HG02970 (cell line): ENCODE measurements around the gene ALDH3B2.
"Not testable (repeated sequence)": the region's sequence is repeated elsewhere in the genome, so short reads cannot be mapped to it uniquely, and the experiment has no call there.

Source experiments
- ATAC-seq: cut with Tn5 transposase; IDR thresholded peaks from one replicate; pipeline ENCODE4 v1.9.1; 2021; ENCODE audit warnings: mild to moderate bottlenecking, moderate library complexity, moderate number of reproducible peaks; ENCODE audit not compliant: unreplicated experiment, low FRiP score

Gene ALDH3B2

GRCh38 chr11:67645521-67646461 is 28.6 kb downstream of the ALDH3B2 start:
- ATAC-seq, result no peak

GRCh38 chr11:67644472-67645418 is 29.7 kb downstream of the ALDH3B2 start:
- no peak for ATAC-seq

GRCh38 chr11:67644042-67644441 is 30.4 kb downstream of the ALDH3B2 start:
- ATAC-seq, result no peak

GRCh38 chr11:67642173-67643120 is 32.0 kb downstream of the ALDH3B2 start:
- ATAC-seq, result no peak

GRCh38 chr11:67641338-67642172 is 32.9 kb downstream of the ALDH3B2 start:
- no peak for ATAC-seq

- ATAC-seq, result no peak
Measured at GRCh38 chr11:67640758-67641337, 33.6 kb downstream of the ALDH3B2 start.

- no peak for ATAC-seq
Measured at GRCh38 chr11:67640021-67640757, 34.2 kb downstream of the ALDH3B2 start.

GRCh38 chr11:67639438-67639859 is 35.0 kb downstream of the ALDH3B2 start, which contains the start of gene TBX10:
Gene TBX10, minus strand, starts transcription at chr11:67639763. Its CDS starts 291 bp downstream, at chr11:67639472.
- no peak for ATAC-seq

GRCh38 chr11:67638535-67639437 is 35.6 kb downstream of the ALDH3B2 start:
- no peak for ATAC-seq

- ATAC-seq, result not testable (repeated sequence)
Measured at GRCh38 chr11:67637441-67637840, 37.0 kb downstream of the ALDH3B2 start.

- no peak for ATAC-seq
Measured at GRCh38 chr11:67636962-67637361, 37.5 kb downstream of the ALDH3B2 start.

- no peak for ATAC-seq
Measured at GRCh38 chr11:67635231-67635521, 39.2 kb downstream of the ALDH3B2 start.

- no peak for ATAC-seq
Measured at GRCh38 chr11:67634366-67635230, 39.8 kb downstream of the ALDH3B2 start.

GRCh38 chr11:67633758-67634365 is 40.6 kb downstream of the ALDH3B2 start:
- ATAC-seq, result no peak

GRCh38 chr11:67632982-67633755 is 41.3 kb downstream of the ALDH3B2 start:
- ATAC-seq, result no peak
